NCI-H345 treated with DMSO at 0.1 percent for 48 hours (cell line): ENCODE measurements around the gene PPP1R14B.

Source experiments
- DNase-seq: peaks from one replicate; lab custom pipeline; 2025; ENCODE audit not compliant: unreplicated experiment; lab: John Stamatoyannopoulos, UW

Gene PPP1R14B

DNA sequence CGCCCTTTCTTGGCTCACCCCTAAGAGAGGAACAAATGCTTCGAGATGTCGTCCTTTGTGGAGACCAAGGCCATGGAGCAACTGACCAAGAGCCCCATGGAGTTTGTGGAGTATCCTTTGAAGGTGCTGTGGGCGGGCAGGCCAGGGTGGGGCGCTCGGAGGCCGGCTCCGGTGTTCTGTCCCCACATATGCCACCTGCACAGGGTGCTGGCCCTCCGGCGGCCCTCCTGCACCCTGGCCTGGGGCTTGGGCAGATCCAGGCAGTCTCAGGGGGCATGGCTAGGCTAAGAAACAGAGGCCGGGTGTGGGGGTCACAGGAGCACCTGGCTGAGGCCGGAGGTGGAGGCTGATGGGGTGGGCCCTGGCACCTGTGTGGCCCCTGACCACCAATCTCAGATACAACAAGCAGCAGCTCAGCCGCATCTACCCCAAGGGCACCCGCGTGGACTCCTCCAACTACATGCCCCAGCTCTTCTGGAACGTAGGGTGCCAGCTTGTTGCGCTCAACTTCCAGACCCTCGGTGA lies 14.9 kb upstream of the PPP1R14B start:
- no peak for DNase-seq

GRCh38 chr11:64260147-64260708 lies 13.5 kb upstream of the PPP1R14B start:
- no peak for DNase-seq

- DNase-seq: no peak
These were observed 12.9 kb upstream of the PPP1R14B start for GRCh38 chr11:64259533-64260067.

DNA sequence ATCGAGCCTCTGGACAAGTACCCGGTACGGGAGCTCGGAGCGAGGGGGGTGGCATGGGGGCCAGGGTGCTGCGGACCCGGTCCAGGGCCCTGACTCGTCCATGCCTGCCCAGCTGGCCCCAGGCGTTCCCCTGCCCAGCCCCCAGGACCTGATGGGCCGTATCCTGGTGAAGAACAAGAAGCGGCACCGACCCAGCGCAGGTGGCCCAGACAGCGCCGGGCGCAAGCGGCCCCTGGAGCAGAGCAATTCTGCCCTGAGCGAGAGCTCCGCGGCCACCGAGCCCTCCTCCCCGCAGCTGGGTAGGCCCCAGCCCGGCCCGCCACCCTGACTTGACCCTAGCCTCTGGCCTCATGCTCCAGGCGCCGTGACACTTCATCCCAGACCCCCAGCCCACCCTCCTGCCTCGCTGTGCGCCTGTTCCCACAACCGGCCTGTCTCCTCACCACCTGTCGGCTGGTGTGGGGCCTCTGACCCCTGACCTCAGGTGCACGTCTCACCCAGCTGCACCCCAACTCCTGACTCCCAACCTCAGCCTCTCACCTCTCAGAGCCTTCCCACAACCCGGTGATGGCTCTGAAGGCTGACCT lies 12.3 kb upstream of the PPP1R14B start:
- DNase-seq: no peak

- no peak for DNase-seq
These were observed 11.6 kb upstream of the PPP1R14B start for GRCh38 chr11:64258356-64258755.

DNA sequence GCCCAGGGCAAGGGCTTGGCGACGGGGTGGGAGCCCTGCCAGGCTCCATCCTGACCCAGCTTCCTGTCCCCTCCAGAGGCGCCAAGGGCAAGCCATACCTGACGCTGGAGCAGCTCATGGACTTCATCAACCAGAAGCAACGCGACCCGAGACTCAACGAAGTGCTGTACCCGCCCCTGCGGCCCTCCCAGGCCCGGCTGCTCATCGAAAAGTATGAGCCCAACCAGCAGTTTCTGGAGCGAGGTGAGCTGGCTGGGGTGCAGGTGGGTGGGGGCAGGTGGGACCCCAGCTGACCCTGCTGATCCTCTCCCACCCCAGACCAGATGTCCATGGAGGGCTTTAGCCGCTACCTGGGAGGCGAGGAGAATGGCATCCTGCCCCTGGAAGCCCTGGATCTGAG lies 9.6 kb upstream of the PPP1R14B start:
- DNase-seq: no peak

DNA sequence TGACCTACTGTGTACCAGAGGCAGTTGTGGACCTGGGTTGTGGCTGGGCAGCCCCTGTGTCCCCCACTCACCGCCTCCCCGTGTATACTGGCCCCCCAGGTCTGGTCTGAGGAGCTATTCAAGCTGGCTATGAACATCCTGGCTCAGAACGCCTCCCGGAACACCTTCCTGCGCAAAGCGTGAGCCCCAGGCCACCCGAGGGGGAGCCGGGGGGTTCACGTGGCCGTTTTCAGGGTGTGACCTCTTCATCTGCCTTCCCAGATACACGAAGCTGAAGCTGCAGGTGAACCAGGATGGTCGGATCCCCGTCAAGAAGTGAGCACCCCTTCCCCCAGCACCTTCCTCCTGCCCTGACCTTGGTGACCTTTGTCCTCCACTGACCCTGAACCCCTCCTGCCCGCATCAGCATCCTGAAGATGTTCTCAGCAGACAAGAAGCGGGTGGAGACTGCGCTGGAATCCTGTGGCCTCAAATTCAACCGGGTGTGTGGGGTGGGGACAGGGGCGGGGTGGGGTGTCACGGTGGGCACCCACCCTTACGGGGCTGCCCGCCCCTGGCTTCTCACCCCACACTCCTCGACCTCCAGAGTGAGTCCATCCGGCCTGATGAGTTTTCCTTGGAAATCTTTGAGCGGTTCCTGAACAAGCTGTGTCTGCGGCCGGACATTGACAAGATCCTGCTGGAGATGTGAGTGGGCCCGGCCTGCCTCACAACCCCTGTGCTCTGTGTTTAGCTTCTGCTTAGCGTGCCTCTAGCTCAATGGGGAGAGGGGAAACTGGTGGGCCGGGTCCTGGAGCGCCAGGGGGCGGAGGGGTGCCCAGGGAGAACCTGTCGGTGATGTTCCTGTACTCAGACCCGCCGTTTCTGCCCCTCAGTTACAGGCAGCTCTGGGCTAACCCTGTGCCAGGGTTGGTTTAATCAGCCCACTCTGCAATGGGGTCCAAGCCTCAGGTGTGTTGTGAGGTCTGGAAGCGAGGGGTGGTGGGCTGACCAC lies 8.7 kb upstream of the PPP1R14B start:
- no peak for DNase-seq

DNA sequence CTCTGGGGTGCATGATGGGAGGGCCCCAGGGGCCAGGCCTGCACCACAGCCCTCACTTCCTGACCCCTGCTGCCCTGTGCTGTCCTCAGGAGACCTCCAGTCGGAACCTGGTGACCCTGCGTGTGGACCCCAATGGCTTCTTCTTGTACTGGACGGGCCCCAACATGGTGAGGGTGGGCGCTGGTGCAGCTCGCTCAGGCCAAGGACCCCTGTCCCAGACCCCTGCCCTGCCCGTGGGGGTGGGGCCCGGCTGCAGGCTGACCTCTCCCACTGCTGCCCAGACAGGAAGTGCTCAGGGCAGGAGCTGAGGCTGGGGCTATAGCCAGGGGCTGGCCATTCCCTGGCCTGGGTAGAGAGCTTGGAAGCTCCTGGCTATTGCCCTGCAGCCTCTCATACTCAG lies 7.6 kb upstream of the PPP1R14B start:
- no peak for DNase-seq

GRCh38 chr11:64253481-64253880 lies 6.7 kb upstream of the PPP1R14B start:
- no peak for DNase-seq

DNA sequence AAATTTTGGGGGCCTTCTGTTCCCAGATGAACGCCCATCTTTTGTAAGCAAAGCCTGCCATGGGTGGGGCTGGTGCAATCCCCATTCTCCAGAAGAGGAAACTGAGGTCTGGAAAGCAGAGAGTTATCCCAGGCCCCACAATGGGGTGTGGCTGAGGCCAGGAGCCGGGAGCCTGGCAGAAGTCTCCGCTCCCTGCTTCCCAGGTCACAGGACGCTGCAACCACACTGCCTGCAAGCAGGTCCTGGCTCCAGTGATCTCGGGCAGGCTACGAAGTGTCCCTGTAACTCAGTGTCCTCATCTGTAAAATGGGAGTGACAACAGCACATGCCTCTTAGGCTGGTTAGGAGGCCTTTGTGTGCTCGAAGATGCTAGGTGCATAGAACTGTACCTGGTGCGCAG lies 6.3 kb upstream of the PPP1R14B start:
- DNase-seq: no peak

DNA sequence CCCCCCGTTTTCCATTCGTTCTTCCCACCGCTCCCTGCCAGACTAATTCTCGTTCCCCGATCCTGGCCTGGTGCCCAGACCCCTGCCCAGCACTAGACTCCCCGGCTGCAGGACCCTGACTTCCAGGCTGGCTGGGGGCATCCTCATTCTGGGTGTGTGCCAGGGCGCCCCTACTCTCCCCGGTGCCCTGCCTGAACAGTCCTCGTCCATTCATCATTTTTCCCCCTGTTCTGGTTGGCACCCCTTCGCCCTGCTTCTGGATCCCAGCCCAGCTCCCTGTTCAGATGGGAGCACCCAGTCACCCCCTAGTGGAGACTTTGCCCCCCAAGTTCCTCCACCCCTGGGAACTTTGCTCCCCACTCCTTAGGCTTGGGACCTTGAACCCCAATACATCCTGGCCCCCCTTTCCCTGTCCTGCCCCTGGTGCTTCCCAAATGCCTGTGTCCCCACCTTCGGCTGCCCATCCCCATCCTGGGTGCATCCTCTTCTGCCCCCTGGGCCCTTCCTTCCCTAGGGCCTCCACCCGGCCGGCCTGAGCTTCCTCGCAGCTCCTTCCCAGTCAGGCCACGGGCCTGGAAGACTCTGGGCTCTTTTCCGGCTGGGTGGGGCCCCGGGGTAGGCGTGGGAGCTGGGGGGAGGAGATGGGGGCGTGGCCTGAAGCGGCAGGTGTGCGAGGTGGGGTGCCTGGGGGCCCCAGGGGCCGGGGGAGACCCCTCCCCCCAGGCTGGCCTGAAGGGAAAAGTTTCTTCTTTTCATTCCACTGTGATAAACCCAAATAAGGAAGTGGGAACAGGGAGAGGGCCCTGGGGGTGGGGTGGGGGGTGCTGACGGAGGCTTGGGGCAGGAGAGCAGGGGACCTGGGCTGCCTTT lies 5.5 kb upstream of the PPP1R14B start:
- no peak for DNase-seq

DNA sequence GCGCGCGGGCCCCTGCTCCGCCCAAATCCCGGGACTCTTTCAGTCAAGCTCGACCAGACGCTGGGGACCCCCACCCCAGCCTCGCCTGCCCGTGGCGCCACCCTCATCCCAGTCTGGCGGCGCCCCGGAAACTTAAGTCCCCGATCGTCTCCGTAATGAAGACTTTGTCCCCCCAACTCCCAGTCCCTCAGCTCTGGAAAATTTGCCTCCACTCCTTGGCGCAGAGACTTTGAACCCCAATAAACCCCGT lies 4.9 kb upstream of the PPP1R14B start:
- no peak for DNase-seq

DNA sequence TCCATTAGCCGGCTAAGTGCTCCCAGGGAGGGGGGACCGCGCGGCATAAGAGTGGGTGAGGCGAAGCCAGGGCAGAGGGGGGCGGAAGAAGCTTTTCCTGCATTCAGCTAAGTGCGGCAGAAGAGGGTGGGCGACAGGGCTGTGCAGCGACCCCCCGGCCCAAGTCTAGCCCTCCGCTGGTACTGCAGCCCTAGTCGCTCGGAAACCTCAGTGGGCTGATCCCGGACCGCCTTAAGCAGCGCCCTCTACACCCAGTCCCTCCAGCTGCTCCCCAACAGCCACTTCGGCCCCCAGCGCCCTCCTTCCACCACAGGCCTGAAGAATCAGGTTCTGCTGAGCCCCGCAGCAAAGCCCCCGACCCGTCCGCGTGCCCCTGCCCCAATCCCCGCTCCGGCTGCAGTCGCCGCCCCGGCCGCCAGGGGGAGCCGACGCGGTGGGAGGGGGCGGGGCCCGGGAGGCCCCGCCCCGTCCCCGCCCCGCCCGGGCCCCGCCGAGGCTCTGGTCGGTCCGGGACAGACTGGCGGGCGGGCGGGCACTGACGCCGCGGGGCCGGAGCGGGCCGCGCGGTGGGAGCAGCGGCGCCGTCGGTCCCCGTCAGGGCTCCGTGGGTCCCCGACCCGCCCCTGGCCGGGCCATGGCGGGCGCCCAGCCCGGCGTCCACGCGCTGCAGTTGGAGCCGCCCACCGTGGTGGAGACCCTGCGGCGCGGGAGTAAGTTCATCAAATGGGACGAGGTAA lies 4.4 kb upstream of the PPP1R14B start, which contains the start of gene PLCB3:
TSS of gene PLCB3 (plus strand) at position 515 of the 737 bp plus-strand sequence. CDS start at position 635, 120 bp downstream.
- DNase-seq: no peak

DNA sequence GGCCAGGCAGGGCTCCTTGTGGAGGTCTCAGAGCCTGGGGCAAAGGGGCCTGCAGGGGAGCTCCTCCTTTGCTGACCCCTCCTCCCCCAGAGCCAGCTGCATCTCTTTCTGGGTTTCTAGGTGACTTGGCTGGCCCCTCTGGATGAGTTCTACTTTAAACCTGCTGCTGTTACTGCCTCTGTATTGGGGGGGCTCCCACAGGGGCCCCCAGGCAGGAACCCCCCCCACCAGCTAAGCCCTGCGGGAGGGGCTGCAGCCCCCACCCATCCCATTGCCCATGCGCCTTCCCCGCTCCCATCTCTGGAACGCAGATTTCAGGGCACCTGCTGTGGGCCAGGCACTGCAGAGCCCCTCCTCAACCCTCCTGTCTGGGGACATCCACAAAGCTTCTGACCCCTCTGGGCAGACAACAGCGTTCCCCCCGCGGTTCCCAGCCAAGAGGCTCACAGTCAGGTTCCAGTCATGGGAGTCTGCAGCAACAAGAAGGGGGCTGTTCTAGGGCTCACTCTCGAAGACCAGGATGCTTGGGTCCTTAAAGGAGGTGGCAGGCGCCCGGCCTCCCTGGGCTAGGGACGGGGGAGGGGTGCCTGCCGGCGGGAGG lies 3.8 kb upstream of the PPP1R14B start:
- DNase-seq: no peak

GRCh38 chr11:64249563-64250414 lies 3.0 kb upstream of the PPP1R14B start:
- DNase-seq: no peak

DNA sequence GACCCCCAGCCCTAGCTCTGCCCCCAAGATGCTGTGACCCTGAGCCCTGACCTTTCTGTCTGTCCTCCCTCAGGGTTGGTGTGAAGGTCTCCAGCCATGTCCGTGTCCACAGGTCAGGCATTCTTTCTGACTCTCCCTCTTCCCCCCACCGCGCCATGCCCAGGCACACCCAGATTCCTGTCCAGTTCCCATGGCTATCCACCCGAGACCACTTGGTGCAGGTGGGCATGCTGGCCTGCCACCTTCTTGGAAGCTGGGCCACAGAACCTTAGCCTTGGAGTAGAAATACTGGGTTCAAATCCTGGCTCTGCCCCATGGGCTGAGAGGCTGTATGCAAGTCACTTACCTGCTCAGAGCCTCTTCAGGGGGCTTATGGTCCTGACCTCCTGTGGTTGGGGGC lies 2.3 kb upstream of the PPP1R14B start:
- no peak for DNase-seq

DNA sequence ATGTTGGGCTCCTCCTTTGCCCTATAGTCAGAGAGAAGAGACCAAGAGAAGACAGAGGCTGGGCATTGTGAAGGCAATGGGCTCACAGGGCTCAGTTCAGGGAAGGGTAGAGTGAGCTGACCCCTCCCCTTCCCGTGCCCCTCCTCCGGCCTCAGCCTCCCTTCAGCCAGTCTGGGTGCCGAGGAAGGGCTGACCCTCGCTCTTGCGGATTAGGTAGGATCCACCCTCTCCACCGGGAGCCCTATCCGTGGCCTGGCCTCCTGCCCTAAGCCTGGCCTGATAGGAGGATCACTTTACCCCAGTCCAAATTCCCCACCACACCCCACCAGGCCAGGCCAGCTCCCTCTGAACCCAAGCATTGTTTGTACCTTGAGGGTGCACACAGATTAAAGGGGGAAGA lies 1.8 kb upstream of the PPP1R14B start:
- no peak for DNase-seq

DNA sequence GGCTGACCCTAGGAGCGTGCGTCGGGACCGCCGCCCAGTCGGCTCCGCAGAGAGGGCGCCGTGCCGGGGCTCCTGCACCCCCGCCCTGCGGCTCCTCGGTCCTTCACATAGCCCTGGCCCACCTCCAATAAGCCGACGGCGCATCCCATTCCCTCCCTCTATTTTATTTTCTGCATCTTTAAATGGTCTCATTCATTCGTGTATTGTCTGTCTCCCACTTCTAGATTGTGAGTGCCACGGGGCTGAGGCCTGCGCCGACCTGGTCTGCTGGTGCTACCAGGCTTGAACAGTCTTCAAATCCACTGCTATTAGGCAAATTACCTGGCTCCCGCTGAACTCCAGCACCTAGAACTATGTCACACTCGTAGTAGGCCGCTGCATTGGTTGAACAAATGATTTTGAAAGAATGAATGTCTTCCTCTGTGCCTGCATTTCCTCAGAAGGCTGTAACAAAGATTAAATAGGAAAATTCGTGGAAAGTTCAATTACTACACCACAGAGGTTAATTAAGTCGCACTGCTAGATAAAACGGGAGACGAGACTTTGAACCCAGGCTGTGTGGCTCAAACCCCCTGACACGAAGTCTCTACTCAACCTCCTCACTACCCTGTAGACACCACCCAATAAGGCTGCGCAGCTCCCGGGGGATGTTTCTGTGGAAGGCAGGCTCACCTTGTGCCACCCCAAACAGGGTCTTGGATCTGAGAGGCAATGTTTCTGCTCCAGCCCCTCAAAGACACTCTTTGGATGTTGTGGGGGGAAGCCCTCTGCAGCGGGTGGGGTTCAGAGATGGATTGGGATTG lies 1.2 kb upstream of the PPP1R14B start:
- no peak for DNase-seq
